ENCODE results near the gene CENPB. TPM values are rescaled to one million over a fixed set of nuclear protein-coding genes. Genes with fewer than 3 reads are reported as not detected.

The CENPB gene, protein sequence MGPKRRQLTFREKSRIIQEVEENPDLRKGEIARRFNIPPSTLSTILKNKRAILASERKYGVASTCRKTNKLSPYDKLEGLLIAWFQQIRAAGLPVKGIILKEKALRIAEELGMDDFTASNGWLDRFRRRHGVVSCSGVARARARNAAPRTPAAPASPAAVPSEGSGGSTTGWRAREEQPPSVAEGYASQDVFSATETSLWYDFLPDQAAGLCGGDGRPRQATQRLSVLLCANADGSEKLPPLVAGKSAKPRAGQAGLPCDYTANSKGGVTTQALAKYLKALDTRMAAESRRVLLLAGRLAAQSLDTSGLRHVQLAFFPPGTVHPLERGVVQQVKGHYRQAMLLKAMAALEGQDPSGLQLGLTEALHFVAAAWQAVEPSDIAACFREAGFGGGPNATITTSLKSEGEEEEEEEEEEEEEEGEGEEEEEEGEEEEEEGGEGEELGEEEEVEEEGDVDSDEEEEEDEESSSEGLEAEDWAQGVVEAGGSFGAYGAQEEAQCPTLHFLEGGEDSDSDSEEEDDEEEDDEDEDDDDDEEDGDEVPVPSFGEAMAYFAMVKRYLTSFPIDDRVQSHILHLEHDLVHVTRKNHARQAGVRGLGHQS
- total RNA-seq (2022; extraction: Qiagen RNA extraction) = 92.6 to 127 TPM (median 118 TPM) in 5 replicates

GRCh38 chr20:3786665-3787323 lies at the start of gene CENPB:
CENPB (minus strand) TSS chr20:3786740; CDS start chr20:3786483, 257 bp downstream.

GRCh38 chr20:3820048-3820900 lies 33.7 kb upstream of the CENPB start, which contains the start of gene AP5S1:
AP5S1 (plus strand) TSS chr20:3820547; CDS start chr20:3822118, 1,571 bp downstream.

DNA sequence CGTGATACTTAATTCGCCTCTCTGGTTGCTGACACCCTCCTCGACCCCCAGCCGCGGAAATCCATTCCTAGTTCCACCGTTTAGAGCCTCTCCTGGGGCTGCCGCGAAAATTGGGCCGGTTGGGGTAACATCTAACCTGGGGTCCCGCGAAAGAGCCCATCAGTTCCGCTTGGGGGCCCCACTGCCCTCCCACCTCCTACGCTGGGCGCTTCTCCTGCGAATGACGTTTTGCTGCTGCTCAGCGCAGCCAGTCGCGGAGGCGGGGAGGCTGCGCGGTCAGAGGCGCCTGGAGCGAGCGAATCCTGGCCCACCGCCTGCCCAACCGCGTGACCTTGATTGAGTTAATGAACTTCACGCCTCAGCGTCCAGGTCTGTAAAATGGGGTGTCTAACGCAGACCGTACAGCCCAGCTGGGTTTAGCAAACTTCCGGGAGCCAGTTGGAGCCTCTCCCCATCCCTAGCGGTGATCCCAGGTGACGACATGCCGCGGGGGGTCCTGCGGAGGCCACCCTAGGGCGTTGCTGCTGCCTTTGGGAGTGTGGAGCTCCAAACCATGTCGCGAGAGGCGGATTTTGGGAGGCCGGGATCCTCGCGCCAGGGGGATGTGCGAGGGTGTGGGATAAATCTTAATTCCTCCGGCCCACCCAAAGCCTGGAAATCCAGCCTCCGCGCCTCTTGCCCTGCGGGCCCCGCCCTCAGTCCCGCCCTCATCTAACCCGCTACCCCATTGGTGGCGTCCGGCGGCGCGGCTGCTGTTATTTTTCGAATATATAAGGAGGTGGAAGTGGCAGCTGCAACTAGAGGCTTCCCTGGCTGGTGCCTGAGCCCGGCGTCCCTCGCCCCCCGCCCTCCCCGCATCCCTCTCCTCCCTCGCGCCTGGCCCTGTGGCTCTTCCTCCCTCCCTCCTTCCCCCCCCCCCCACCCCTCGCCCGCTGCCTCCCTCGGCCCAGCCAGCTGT lies 9.2 kb upstream of the CENPB start, which contains the start of gene CDC25B:
Gene CDC25B, plus strand, starts transcription at position 800 of the 958 bp plus-strand sequence. CDS start 222 bp downstream, outside the sequence.

DNA sequence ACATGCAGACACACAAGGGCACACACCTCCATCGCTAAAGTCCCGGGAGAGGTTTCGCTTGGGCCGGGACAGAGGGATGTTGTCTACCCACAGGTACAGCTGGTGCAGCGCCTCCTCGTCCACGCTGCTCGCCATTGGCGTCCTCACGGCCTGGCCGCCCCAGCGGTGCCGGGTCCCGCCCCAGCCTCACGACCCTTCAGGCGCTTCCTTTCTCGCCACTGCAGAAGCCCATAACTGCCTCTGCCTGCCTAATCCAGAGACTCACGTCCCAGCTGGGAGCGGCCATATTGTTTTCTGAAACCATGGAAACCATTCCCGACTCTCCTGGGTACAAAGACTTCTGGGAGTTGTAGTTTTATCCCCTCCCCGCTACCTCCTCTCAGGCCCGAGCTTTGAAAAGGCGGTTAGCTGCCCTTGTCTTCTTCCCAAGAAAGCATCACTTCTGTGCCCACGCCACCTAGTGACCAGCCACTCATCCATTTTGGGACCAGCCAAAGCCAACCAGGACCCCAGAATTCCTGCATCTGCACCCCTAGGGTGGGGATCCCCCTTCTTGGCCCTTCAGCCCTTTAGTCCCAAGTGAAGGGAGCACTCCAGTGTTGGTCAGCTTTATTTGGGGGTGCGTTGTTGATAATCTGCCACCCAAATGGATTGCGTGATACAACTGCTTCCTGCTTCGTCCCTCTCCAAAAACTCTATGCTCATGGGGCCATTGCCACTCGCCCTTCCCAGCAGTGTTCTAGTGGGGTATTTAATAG lies 5.2 kb downstream of the CENPB start, which contains the start of gene SPEF1:
Gene SPEF1, minus strand, starts transcription at position 296 of the 758 bp plus-strand sequence. Its CDS starts 161 bp downstream, at position 135.

DNA sequence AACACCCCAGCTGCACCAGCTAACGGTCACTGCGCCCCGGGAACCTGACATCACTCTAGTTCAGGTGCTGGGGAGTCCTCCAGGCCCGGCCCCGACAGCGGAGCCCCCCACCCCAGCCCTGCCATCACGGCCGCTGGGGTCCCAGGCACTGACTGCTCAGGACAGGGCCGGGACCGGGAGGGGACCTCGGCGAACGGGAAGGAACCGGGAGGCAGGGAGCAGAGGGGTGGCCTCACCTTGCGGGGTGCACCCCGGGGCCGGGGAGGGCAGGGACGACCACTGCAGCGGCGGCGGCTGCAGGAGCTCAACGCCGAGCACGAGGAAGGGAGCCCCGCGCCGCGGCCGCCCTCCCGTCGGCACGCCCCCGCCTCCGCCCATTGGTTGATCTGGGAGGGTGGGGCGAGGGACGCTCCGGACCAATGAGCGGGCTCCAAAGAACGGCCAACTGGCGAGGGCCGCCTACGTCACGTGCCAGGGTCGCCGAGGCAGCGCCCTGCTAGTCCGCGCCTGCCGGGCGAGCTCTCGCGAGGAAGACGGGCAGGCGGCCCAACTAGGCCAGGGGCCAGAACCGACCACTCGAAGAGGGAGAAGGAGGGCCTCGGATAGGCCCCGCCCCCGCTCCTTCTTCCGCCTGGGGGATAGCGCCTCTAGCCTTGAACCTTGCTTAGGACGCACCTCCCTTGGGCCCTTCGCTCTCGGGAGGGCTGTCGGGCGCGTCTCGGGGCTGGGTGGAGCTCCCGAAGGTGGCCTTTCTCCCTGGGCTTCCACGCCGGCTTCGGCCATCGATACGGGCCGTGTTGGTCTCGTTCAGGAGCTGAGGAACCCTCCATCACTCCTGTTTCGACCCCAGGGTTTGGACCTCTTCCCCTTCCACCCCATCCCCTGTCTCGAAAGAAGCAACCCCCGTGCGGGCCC lies 18.9 kb downstream of the CENPB start, which contains the start of gene ADISSP:
Gene ADISSP, minus strand, starts transcription at position 327 of the 915 bp plus-strand sequence. CDS start 7,653 bp downstream, outside the sequence.

Other genes starting within 250 kb of the CENPB start
- gene GFRA4, start 123.3 kb downstream of the CENPB start, total RNA-seq (2022; extraction: Qiagen RNA extraction) = not detected in 5 replicates
- 0.04 to 0.09 TPM (median 0.06 TPM) in 5 replicates for gene ADAM33, start 104.7 kb downstream of the CENPB start, total RNA-seq (2022; extraction: Qiagen RNA extraction)
- 0.02 TPM in 2 of 5 replicates, not detected in the others for gene SIGLEC1, start 74.1 kb downstream of the CENPB start, total RNA-seq (2022; extraction: Qiagen RNA extraction)
- gene HSPA12B, start 54.1 kb downstream of the CENPB start, total RNA-seq (2022; extraction: Qiagen RNA extraction) = 0.40 to 0.77 TPM (median 0.60 TPM) in 5 replicates
- gene ADISSP, start 19.0 kb downstream of the CENPB start, total RNA-seq (2022; extraction: Qiagen RNA extraction) = 102 to 175 TPM (median 168 TPM) in 5 replicates
- 1.1 to 2.3 TPM (median 1.9 TPM) in 5 replicates for gene SPEF1, start 5.3 kb downstream of the CENPB start, total RNA-seq (2022; extraction: Qiagen RNA extraction)
- gene CDC25B, start 9.6 kb upstream of the CENPB start, total RNA-seq (2022; extraction: Qiagen RNA extraction) = 176 to 213 TPM (median 208 TPM) in 5 replicates
- 12.7 to 18.6 TPM (median 16.9 TPM) in 5 replicates for gene AP5S1, start 33.8 kb upstream of the CENPB start, total RNA-seq (2022; extraction: Qiagen RNA extraction)
- gene MAVS, start 60.1 kb upstream of the CENPB start, total RNA-seq (2022; extraction: Qiagen RNA extraction) = 18.4 to 22.7 TPM (median 20.9 TPM) in 5 replicates
- 50.1 to 57.6 TPM (median 51.2 TPM) in 5 replicates for gene PANK2, start 102.6 kb upstream of the CENPB start, total RNA-seq (2022; extraction: Qiagen RNA extraction)
- gene RNF24, start 228.8 kb upstream of the CENPB start, total RNA-seq (2022; extraction: Qiagen RNA extraction) = 13.0 to 15.5 TPM (median 15.4 TPM) in 5 replicates